Left ventricle myocardium inferior (tissue), 1 donor: ENCODE data around the gene DGCR2. TPM values are rescaled to one million over a fixed set of nuclear protein-coding genes. Genes with fewer than 3 reads are reported as not detected.

Source experiments
- DNase-seq: peaks from one replicate; pipeline ENCODE4 v3.0.0-alpha.2; 2020
- H3K27ac ChIP-seq: fragments of 200-600 bp; replicated peaks from 2 replicates; pipeline ENCODE4 v1.8.0; 2021
- H3K27me3 ChIP-seq: fragments of 200-600 bp; 2 replicates; pipeline ENCODE4 v1.8.0; 2021; ENCODE audit warnings: low read depth
- H3K36me3 ChIP-seq: fragments of 200-600 bp; 2 replicates; pipeline ENCODE4 v1.8.0; 2021
- H3K4me1 ChIP-seq: fragments of 200-600 bp; 2 replicates; pipeline ENCODE4 v1.8.0; 2021
- H3K4me3 ChIP-seq: fragments of 200-600 bp; 2 replicates; pipeline ENCODE4 v1.8.0; 2021; ENCODE audit warnings: mild to moderate bottlenecking, moderate library complexity
- H3K9me3 ChIP-seq: fragments of 200-600 bp; replicated peaks from 2 replicates; pipeline ENCODE4 v1.8.0; 2021
- CTCF ChIP-seq: fragments of 200-600 bp; IDR thresholded peaks from 2 replicates; pipeline ENCODE4 v1.8.0; 2021; ENCODE audit warnings: antibody characterized with exemption, mild to moderate bottlenecking, borderline replicate concordance
- intact Hi-C: fragments of 100-400 bp; cut with micrococcal nuclease; formaldehyde crosslinking; loops from one replicate; pipeline ENCODE4 v1.11.0; 2022
- total RNA-seq: library from RNA; stranded (reverse); fragmentation: NEBNext Ultra II Directional; extraction: Animal tissue kit (Norgen Biotek cat#: 25700); gene quantifications from one replicate; pipeline ENCODE4 v1.2.1, GENCODE V29; 2021
- donor health status: DM: no; HTN: yes; CAD: no; lungs with severe emphysema.

Gene DGCR2
- total RNA-seq, 1 donor from 2014 or later: 33.0 TPM

- no peaks in the 10 kb centered on the region for H3K27me3 ChIP-seq
- no peak overlapping the region for H3K4me3 ChIP-seq
- peaks cover 19% of the 10 kb centered on the region for H3K4me1 ChIP-seq
- TF ChIP-seq CTCF: no peak
- intact Hi-C loops: no loop called here
- no peak for DNase-seq
- H3K27ac ChIP-seq: no peak overlapping the region
- H3K9me3 ChIP-seq: no peaks in the 10 kb centered on the region
- H3K36me3 ChIP-seq: peaks cover 94% of the 10 kb centered on the region
Measured at GRCh38 chr22:19061471-19062138, 60.6 kb downstream of the DGCR2 start.

GRCh38 chr22:19060356-19061009 lies 61.7 kb downstream of the DGCR2 start:
- Histone ChIP-seq H3K36me3 (peaks cover 94% of the 10 kb centered on the region), H3K9me3 (no peaks in the 10 kb centered on the region), H3K27me3 (no peaks in the 10 kb centered on the region), H3K4me3 (no peak overlapping the region), H3K4me1 (peaks cover 19% of the 10 kb centered on the region), H3K27ac (no peak overlapping the region)
- TF ChIP-seq CTCF: no peak
- intact Hi-C loops: no loop called here
- DNase-seq: no peak

DNA sequence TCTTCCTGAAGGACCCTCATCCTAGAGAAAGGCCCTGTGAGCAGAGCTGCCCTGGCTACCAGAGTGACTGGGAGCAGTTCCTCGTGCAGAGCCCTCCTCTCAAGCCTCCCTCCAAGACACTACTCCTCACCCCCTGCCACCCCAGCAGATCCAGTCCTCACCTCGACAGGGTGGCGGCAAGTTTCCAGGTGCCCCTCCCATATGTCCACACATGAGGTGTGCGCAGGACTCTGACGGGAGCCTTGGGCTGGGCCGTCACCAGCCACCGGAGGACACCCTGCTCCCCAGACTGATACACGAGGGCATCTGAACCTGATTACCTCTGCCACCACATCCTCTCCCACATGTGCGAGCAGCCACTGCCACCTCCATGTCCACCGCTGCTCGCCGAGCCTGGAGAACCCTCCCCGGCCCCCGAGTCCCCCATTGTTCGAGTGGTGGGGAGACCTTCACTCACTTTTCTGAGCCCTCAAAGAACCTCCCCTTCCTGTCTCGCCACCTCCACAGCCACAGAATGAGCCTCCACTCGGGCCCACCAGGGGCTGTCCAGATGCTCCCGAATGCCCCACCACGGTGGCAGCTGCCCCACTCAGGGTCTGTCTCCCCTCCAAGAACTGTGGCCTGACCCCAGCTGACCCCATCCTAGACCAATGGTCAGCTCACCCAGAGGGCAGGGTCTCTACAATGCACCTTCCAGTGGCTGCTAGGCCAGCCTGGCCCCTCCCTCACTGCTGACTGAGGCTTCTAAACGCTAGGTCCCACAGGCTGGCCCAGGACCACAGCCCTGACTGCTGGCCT lies 62.5 kb downstream of the DGCR2 start:
- intact Hi-C loops: no loop called here
- no peak for DNase-seq
- Histone ChIP-seq H3K36me3 (peaks cover 86% of the 10 kb centered on the region), H3K4me3 (no peak overlapping the region), H3K9me3 (no peaks in the 10 kb centered on the region), H3K27me3 (no peaks in the 10 kb centered on the region), H3K4me1 (peaks cover 19% of the 10 kb centered on the region), H3K27ac (no peak overlapping the region)
- no peak for TF ChIP-seq CTCF

GRCh38 chr22:19058713-19059451 lies 63.3 kb downstream of the DGCR2 start:
- intact Hi-C loops: no loop called here
- Histone ChIP-seq H3K4me3 (no peak overlapping the region), H3K9me3 (no peaks in the 10 kb centered on the region), H3K27ac (no peak overlapping the region), H3K4me1 (peaks cover 14% of the 10 kb centered on the region), H3K36me3 (peaks cover 86% of the 10 kb centered on the region), H3K27me3 (no peaks in the 10 kb centered on the region)
- DNase-seq: no peak
- no peak for TF ChIP-seq CTCF

DNA sequence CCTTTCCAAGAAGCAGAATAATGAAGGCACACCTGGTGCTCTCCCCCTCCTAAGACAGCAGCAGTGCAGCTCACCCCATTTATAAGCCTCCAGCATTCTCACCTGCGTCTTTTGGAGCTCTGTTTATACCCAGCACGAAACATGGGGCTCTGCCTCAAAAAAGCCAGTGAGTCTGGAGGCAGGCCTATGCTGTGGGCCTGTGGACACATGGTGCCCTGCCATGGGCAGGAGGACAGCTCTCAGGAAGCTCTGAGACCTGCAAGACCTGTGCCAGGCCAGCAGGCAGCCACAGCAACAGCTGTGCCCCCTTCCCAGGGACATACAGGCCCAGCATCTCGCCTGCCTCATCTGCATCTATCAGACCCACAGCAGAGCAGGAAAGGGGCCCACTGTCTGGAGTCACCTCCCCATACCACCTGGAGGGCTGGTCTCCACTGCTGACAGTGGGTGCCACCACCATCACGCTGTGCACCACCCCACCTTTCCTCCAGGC lies 64.2 kb downstream of the DGCR2 start:
- Histone ChIP-seq H3K27ac (no peak overlapping the region), H3K27me3 (no peaks in the 10 kb centered on the region), H3K4me3 (no peak overlapping the region), H3K36me3 (peaks cover 84% of the 10 kb centered on the region), H3K4me1 (peaks cover 15% of the 10 kb centered on the region), H3K9me3 (no peaks in the 10 kb centered on the region)
- intact Hi-C loops: no loop called here
- no peak for TF ChIP-seq CTCF
- no peak for DNase-seq
